Measurements from ENCODE around the gene LMBR1L.
"Not testable (repeated sequence)": the region's sequence is repeated elsewhere in the genome, so short reads cannot be mapped to it uniquely, and the experiment has no call there.

LMBR1L gene

GRCh38 chr12:49138999-49139398 is 28.4 kb upstream of the LMBR1L start:
- TF ChIP-seq, protein P1, sequence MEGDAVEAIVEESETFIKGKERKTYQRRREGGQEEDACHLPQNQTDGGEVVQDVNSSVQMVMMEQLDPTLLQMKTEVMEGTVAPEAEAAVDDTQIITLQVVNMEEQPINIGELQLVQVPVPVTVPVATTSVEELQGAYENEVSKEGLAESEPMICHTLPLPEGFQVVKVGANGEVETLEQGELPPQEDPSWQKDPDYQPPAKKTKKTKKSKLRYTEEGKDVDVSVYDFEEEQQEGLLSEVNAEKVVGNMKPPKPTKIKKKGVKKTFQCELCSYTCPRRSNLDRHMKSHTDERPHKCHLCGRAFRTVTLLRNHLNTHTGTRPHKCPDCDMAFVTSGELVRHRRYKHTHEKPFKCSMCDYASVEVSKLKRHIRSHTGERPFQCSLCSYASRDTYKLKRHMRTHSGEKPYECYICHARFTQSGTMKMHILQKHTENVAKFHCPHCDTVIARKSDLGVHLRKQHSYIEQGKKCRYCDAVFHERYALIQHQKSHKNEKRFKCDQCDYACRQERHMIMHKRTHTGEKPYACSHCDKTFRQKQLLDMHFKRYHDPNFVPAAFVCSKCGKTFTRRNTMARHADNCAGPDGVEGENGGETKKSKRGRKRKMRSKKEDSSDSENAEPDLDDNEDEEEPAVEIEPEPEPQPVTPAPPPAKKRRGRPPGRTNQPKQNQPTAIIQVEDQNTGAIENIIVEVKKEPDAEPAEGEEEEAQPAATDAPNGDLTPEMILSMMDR (IDR thresholded peaks at IDR 0.05; ENCODE audit: control insufficient read depth, extremely low read depth, insufficient read depth), result no peak
- DNase-seq (ENCODE audit: low read depth), result no peak

GRCh38 chr12:49138587-49138986 is 27.9 kb upstream of the LMBR1L start:
- no peak for DNase-seq (ENCODE audit: low read depth)
- no peak overlapping the region for H3K4me3 ChIP-seq (ENCODE audit: low read depth, low read length)
- TF ChIP-seq, protein P1 (IDR thresholded peaks at IDR 0.05; ENCODE audit: control insufficient read depth, extremely low read depth, insufficient read depth), result no peak

More at GRCh38 chr12:49138999-49139398, 28.4 kb upstream of the LMBR1L start:
- no peak overlapping the region for H3K4me3 ChIP-seq (ENCODE audit: low read depth, low read length)

- TF ChIP-seq, protein P1 (IDR thresholded peaks at IDR 0.05; ENCODE audit: control insufficient read depth, extremely low read depth, insufficient read depth), result no peak
- H3K4me3 ChIP-seq (ENCODE audit: low read depth, low read length), result no peak overlapping the region
- DNase-seq (ENCODE audit: low read depth), result no peak
Observed at GRCh38 chr12:49137476-49137875, 26.8 kb upstream of the LMBR1L start.

DNA sequence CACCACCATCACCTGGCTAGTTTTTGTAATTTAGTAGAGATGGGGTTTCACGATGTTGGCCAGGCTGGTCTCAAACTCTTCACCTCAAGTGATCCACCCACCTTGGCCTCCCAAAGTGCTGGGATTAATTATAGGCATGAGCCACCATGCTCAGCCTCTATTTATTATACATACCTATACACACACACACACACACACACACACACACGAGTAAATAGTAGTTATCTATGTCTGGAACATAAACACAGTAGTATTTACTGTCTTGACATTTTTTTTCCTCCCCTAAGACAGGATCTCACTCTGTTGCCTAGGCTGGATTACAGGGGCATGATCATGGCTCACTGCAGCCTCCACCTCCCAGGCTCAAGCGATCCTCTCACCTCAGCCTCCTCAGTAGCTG is 26.4 kb upstream of the LMBR1L start:
- H3K4me3 ChIP-seq (ENCODE audit: low read depth, low read length); DNase-seq (ENCODE audit: low read depth): not testable (repeated sequence)

DNA sequence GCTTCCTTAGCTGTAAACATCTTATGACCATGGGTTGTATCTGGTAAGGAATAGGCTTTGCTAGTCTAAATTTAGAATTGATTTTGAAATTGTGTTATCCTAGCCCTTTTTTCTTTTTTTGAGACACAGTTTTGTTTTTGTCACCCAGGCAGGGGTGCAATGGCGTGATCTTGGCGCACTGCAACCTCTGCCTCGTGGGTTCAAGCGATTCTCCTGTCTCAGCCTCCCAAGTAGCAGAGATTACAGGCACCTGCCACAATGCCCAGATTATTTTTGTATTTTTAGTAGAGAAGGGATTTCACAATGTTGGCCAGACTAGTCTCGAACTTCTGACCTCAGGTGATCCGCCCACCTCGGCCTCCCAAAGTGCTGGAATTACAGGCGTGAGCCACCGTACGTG is 22.9 kb upstream of the LMBR1L start:
- no peak for DNase-seq (ENCODE audit: low read depth)
- no peak overlapping the region for H3K4me3 ChIP-seq (ENCODE audit: low read depth, low read length)
- TF ChIP-seq, protein P1 (IDR thresholded peaks at IDR 0.05; ENCODE audit: control insufficient read depth, extremely low read depth, insufficient read depth), result no peak

GRCh38 chr12:49133014-49133413 is 22.4 kb upstream of the LMBR1L start:
- DNase-seq (ENCODE audit: low read depth), result no peak

GRCh38 chr12:49131894-49132461 is 21.3 kb upstream of the LMBR1L start:
- TF ChIP-seq, protein P1 (IDR thresholded peaks at IDR 0.05; ENCODE audit: control insufficient read depth, extremely low read depth, insufficient read depth), result no peak
- H3K4me3 ChIP-seq (ENCODE audit: low read depth, low read length), result peak overlapping the region; percentile 48
- DNase-seq (ENCODE audit: low read depth), result no peak

More at GRCh38 chr12:49133014-49133413, 22.4 kb upstream of the LMBR1L start:
- TF ChIP-seq, protein P1 (IDR thresholded peaks at IDR 0.05; ENCODE audit: control insufficient read depth, extremely low read depth, insufficient read depth), result no peak
- H3K4me3 ChIP-seq (ENCODE audit: low read depth, low read length), result no peak overlapping the region
